ENCODE data around the gene TNS2. TPM values are rescaled to one million over a fixed set of nuclear protein-coding genes. Genes with fewer than 3 reads are reported as not detected.

TNS2 gene
- total and polyA plus RNA-seq, 2 of the 13 experiments (the other 11 are each of a cell fraction or from before 2014, with no cell fraction given): 8.9 to 20.4 TPM

DNA sequence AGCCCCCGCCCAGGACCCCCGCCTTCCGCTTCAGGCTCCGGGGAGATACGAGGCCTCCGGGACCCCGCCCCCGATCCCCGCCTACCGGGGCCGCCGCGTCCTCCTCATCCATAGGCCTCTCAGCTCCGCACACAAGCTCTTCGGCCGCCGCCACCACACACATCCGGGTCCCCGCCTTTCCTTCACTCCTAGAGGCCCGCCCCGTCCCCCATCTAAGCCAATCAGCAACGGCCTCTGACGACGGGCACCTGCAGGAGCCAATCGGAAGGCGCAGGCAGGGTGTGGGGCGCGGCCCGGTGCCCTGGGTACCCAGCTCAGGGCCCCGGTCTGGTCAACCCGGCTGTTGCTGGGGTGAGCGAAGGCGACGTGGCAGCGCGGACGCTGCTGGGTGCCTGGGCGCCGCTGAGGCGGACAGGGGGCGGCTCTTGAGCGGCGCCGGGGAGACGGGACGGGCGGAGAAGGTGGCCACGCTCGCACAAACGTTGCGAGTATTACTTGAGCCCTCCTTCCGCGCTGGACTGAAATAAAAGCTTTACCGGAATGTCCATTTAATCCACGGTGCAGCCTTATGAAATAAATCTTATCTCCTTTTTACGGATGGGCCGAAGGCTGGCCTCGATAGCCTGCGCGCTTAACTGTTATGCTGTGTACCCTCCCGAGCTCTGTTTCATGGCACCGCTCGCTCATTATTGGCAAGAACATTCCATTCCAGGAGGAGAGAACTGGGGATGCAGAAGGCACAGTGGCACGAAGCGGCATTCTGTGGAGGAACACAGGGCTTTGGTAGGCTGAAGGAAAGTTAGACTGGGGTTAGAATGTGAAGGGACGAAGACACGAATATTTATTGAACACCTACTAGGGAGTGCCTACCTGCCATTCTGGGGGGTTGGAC lies 29.6 kb downstream of the TNS2 start, which contains the start of gene SPRYD3:
Gene SPRYD3 (minus strand): TSS at position 165 of the 892 bp plus-strand sequence. CDS start 57 bp downstream, at position 108.
- intact Hi-C loops (cut with micrococcal nuclease; ENCODE audit: unreplicated experiment) (loop anchor here (2.0 kb wide), 1 partner anchor 19 kb away; no protein-coding TSS in a partner anchor), in situ Hi-C loops (cut with HindIII; ENCODE audit: extremely low pct_ligation_motif_present, low pct_unique_long_range_greater_than_20kb) (no loop called here)
- H2AFZ ChIP-seq (ENCODE audit: low read length): peak within 1 kb of the TSS; percentile 70
- no peaks in the 10 kb centered on the region for H4K20me1 ChIP-seq (ENCODE audit: insufficient read depth, low read length)
- H3K4me1 ChIP-seq (ENCODE audit: insufficient read depth, low read length): peaks cover 53% of the 10 kb centered on the region
- TSS peak; percentile 98 for BruUV-seq (replicated peaks)
- FAIRE-seq (peak; percentile 36), DNase-seq (ENCODE audit: low spot score) (peak; percentile 96), ATAC-seq (peak; percentile 98)
- H3K4me2 ChIP-seq (ENCODE audit: low read depth, low read length): peak within 1 kb of the TSS; percentile 100
- H3K27ac ChIP-seq (ENCODE audit: extremely low read length, insufficient read depth, low read length): peak within 1 kb of the TSS; percentile 91
- H3K9ac ChIP-seq (ENCODE audit: insufficient read depth, low read depth, low read length): peak within 1 kb of the TSS; percentile 92
- WGBS (ENCODE audit: low lambda C conversion rate): 10% methylated on average over 31 of the region's 67 CpGs
- H3K27me3 ChIP-seq (ENCODE audit: control insufficient read depth in 1 of 2, insufficient read depth in 2 of 2, low read length in 2 of 2): no peaks in the 10 kb centered on the region; a peak in 1 of 5 replicates
- POLR2A ChIA-PET: interaction anchor here (0.7 to 3.6 kb wide), 30 partner anchors 12 to 422 kb away, joined by 3 to 102 read pairs (median 7); partner anchors contain the start of genes AAAS, CSAD, EIF4B and IGFBP6
- H3K4me3 ChIP-seq (replicated peaks in 1 of 3; ENCODE audit: insufficient read depth in 1 of 3, low read depth in 2 of 3, low read length in 3 of 3): peak within 1 kb of the TSS; percentile 72 to 89 (median 73)
- peaks cover 1 to 9% of the 10 kb centered on the region in 2 experiments; a peak in 1 of 5 replicates for H3K36me3 ChIP-seq (replicated peaks in 1 of 2; ENCODE audit: control insufficient read depth in 1 of 2, insufficient read depth in 2 of 2, low read length in 2 of 2)
- CTCF ChIA-PET (ENCODE audit: low intra/inter-chr PET ratio, low total read pairs): no interaction called here
- no peaks in the 10 kb centered on the region for H3K9me3 ChIP-seq (ENCODE audit: low read length)
- H3K79me2 ChIP-seq (ENCODE audit: insufficient read depth, low read length): no peaks in the 10 kb centered on the region
- TF ChIP-seq TRIM24 (CRISPR knock-in tag; IDR thresholded peaks at IDR 0.05): no peak
- TF ChIP-seq, protein P1, sequence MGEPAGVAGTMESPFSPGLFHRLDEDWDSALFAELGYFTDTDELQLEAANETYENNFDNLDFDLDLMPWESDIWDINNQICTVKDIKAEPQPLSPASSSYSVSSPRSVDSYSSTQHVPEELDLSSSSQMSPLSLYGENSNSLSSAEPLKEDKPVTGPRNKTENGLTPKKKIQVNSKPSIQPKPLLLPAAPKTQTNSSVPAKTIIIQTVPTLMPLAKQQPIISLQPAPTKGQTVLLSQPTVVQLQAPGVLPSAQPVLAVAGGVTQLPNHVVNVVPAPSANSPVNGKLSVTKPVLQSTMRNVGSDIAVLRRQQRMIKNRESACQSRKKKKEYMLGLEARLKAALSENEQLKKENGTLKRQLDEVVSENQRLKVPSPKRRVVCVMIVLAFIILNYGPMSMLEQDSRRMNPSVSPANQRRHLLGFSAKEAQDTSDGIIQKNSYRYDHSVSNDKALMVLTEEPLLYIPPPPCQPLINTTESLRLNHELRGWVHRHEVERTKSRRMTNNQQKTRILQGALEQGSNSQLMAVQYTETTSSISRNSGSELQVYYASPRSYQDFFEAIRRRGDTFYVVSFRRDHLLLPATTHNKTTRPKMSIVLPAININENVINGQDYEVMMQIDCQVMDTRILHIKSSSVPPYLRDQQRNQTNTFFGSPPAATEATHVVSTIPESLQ (CRISPR knock-in tag; conservative IDR thresholded peaks at IDR 0.05): no peak
- TF ChIP-seq NFE2L1 (CRISPR knock-in tag; IDR thresholded peaks at IDR 0.05; ENCODE audit: borderline replicate concordance): no peak
- TF ChIP-seq, protein P2, sequence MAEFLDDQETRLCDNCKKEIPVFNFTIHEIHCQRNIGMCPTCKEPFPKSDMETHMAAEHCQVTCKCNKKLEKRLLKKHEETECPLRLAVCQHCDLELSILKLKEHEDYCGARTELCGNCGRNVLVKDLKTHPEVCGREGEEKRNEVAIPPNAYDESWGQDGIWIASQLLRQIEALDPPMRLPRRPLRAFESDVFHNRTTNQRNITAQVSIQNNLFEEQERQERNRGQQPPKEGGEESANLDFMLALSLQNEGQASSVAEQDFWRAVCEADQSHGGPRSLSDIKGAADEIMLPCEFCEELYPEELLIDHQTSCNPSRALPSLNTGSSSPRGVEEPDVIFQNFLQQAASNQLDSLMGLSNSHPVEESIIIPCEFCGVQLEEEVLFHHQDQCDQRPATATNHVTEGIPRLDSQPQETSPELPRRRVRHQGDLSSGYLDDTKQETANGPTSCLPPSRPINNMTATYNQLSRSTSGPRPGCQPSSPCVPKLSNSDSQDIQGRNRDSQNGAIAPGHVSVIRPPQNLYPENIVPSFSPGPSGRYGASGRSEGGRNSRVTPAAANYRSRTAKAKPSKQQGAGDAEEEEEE (CRISPR knock-in tag; IDR thresholded peaks at IDR 0.05; ENCODE audit: borderline replicate concordance): no peak
- no peak for TF ChIP-seq ZNF253 (CRISPR knock-in tag; IDR thresholded peaks at IDR 0.05; ENCODE audit: borderline replicate concordance)
- TF ChIP-seq, protein P3, sequence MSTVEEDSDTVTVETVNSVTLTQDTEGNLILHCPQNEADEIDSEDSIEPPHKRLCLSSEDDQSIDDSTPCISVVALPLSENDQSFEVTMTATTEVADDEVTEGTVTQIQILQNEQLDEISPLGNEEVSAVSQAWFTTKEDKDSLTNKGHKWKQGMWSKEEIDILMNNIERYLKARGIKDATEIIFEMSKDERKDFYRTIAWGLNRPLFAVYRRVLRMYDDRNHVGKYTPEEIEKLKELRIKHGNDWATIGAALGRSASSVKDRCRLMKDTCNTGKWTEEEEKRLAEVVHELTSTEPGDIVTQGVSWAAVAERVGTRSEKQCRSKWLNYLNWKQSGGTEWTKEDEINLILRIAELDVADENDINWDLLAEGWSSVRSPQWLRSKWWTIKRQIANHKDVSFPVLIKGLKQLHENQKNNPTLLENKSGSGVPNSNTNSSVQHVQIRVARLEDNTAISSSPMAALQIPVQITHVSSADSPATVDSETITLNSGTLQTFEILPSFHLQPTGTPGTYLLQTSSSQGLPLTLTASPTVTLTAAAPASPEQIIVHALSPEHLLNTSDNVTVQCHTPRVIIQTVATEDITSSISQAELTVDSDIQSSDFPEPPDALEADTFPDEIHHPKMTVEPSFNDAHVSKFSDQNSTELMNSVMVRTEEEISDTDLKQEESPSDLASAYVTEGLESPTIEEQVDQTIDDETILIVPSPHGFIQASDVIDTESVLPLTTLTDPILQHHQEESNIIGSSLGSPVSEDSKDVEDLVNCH (CRISPR knock-in tag; IDR thresholded peaks at IDR 0.05): peak; percentile 79; the same call in 1 of the 2 replicates
- TF ChIP-seq ZNF562 (CRISPR knock-in tag; IDR thresholded peaks at IDR 0.05; ENCODE audit: borderline replicate concordance): no peak
- TF ChIP-seq ETV5 (CRISPR knock-in tag; IDR thresholded peaks at IDR 0.05; ENCODE audit: borderline replicate concordance): no peak; the same call in 1 of the 2 replicates
- no peak; the same call in 1 of the 2 replicates for TF ChIP-seq ZNF232 (CRISPR knock-in tag; IDR thresholded peaks at IDR 0.05; ENCODE audit: borderline replicate concordance)
- no peak for TF ChIP-seq FOXC1 (CRISPR knock-in tag; IDR thresholded peaks at IDR 0.05; ENCODE audit: borderline replicate concordance)
- TF ChIP-seq, protein P4, sequence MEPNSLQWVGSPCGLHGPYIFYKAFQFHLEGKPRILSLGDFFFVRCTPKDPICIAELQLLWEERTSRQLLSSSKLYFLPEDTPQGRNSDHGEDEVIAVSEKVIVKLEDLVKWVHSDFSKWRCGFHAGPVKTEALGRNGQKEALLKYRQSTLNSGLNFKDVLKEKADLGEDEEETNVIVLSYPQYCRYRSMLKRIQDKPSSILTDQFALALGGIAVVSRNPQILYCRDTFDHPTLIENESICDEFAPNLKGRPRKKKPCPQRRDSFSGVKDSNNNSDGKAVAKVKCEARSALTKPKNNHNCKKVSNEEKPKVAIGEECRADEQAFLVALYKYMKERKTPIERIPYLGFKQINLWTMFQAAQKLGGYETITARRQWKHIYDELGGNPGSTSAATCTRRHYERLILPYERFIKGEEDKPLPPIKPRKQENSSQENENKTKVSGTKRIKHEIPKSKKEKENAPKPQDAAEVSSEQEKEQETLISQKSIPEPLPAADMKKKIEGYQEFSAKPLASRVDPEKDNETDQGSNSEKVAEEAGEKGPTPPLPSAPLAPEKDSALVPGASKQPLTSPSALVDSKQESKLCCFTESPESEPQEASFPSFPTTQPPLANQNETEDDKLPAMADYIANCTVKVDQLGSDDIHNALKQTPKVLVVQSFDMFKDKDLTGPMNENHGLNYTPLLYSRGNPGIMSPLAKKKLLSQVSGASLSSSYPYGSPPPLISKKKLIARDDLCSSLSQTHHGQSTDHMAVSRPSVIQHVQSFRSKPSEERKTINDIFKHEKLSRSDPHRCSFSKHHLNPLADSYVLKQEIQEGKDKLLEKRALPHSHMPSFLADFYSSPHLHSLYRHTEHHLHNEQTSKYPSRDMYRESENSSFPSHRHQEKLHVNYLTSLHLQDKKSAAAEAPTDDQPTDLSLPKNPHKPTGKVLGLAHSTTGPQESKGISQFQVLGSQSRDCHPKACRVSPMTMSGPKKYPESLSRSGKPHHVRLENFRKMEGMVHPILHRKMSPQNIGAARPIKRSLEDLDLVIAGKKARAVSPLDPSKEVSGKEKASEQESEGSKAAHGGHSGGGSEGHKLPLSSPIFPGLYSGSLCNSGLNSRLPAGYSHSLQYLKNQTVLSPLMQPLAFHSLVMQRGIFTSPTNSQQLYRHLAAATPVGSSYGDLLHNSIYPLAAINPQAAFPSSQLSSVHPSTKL (CRISPR knock-in tag; IDR thresholded peaks at IDR 0.05): 0 out of 2 replicates have a peak, but pooled peaks have one; percentile 27

Data from HepG2 (cell line).